ENCODE results near the gene ZBTB46.

- TF ChIP-seq POLR2A (IDR thresholded peaks at IDR 0.05), result no peak
- no peak for TF ChIP-seq CTCF (IDR thresholded peaks at IDR 0.05)
- no peak for TF ChIP-seq EP300 (IDR thresholded peaks at IDR 0.05)
Measured at GRCh38 chr20:63696306-63696627, 134.8 kb downstream of the ZBTB46 start.

Data from tibial nerve (tissue), 4 donors.